ENCODE data around the gene MACROD2.

Gene MACROD2

GRCh38 chr20:14522595-14522994 is 527.3 kb downstream of the MACROD2 start:
- no peak for DNase-seq (ENCODE audit: low read depth, low spot score)

DNA sequence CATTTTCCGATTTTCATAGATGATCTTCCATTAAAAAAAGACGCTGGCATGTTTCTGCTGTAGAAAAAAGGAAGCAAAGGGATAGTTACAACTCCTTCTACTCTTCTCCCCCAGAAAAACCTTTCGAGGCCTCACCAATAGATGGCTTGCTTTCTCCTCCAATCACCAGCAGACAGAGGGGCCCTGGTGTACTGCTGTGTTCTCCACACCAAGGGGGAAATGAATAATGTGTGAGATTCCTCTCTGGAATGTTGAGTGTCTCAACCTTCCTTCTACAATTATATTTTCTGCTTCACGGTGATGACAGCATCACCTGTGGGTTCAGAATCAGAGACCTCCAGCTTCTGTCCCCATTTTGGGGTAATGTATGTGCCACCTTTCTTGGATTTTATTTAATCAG is 527.8 kb downstream of the MACROD2 start:
- DNase-seq (ENCODE audit: low read depth, low spot score) = no peak

GRCh38 chr20:14525426-14525825 is 530.1 kb downstream of the MACROD2 start:
- no peak for DNase-seq (ENCODE audit: low read depth, low spot score)

DNA sequence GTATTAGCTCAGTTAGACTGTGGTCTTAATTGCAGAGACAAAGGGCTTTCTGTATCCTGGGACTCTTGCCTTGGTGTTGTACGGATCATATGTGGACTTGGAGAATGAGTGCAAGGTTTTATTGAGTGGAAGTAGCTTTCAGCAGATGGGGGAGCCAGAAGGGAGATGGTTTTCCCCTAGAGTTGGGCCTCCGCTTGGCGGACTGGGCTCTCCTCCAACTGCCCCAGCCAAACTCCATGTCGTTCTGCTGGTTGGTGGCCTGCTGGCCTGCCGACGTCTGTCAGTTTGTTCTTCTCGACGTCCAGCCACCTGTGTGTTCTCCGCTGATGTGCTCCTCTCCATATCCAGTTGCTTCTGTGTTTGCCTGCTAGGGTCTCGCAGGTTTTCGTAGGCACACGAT is 531.6 kb downstream of the MACROD2 start:
- no peak for DNase-seq (ENCODE audit: low read depth, low spot score)

GRCh38 chr20:14531786-14532185 is 536.5 kb downstream of the MACROD2 start:
- DNase-seq (ENCODE audit: low read depth, low spot score) = no peak

- DNase-seq (ENCODE audit: low read depth, low spot score) = no peak
These were observed 541.4 kb downstream of the MACROD2 start for GRCh38 chr20:14536738-14537137.

GRCh38 chr20:14538433-14538832 is 543.1 kb downstream of the MACROD2 start:
- no peak for DNase-seq (ENCODE audit: low read depth, low spot score)

- no peak for DNase-seq (ENCODE audit: low read depth, low spot score)
These were observed 547.7 kb downstream of the MACROD2 start for GRCh38 chr20:14543040-14543439.

- DNase-seq (ENCODE audit: low read depth, low spot score) = no peak
These were observed 549.4 kb downstream of the MACROD2 start for GRCh38 chr20:14544688-14545087.

- no peak for DNase-seq (ENCODE audit: low read depth, low spot score)
These were observed 555.3 kb downstream of the MACROD2 start for GRCh38 chr20:14550655-14551054.

DNA sequence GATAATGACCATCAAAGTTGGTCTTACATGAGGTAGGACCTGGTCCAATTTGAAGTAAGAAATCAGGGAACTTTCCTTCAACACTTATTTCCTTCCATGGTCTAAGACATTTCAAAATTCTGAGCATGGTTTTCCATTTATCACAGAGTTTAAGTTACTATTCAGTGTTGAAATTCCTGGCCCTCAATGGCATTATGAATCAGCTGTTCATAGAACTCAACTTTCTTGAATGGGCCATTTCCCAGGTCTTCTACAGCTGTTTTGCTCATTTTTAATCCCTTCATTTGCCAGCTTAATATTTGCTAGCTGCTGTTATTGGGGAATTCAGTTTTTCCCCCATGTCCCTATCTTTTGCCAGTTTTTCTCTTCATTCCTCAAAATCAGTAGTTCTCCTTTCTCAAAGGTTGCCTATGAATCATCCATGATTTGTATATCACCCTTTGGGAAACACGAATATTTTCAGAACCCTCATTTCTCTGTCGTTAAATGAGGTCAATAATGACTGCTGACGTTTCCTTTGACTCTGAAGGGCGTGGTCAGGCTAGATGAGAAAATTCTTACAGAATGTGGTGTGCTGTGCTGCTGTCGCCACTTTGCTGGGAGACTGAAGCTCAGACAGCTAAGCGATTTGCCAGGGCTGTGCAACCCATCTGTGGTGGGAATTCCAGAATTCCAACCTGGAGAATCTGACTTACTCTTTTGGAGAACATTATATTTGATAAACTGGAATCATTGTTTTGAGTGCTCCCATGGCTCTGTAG is 558.6 kb downstream of the MACROD2 start:
- DNase-seq (ENCODE audit: low read depth, low spot score) = no peak

DNA sequence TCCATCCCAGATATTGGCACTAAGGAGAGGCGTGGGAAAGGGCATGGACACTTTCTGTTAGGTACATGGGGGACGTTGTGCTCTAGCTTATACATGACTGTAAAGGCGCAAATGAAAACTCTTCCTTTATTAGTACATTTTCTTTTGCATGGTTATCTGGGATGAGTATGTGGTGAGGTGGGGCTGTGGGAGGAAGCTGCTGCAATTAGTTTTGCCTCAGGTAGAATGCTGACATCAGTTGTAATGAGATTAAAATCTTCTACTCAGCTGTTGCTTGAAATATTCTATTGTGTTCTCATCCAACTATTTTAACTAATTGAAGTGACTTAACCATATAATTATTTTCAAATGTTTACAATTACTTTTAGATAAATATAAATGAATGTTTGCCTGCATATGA is 560.4 kb downstream of the MACROD2 start:
- no peak for DNase-seq (ENCODE audit: low read depth, low spot score)

GRCh38 chr20:14556206-14556605 is 560.9 kb downstream of the MACROD2 start:
- no peak for DNase-seq (ENCODE audit: low read depth, low spot score)

- no peak for DNase-seq (ENCODE audit: low read depth, low spot score)
These were observed 564.3 kb downstream of the MACROD2 start for GRCh38 chr20:14559612-14560011.

DNA sequence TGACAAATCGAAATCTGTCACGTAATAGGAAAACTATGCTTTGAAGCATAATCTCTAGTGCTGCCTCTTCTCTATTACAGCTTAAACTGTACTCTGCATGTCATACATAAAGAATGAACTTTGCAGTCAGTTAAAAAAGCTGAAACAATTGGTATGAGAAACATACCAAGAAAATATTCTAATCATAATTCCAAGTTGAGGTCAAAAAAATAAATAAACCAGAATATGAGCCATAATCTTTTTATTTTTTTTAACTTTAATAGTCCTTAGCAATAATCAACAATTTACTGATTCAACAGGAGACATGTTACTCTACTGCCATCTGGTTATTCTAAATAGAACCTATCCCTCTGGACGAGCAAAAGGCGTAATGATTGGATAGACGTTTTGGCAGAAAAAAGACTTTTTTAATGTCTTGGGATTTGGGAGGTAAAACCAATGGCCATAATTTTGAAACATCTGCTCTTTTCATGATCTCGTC is 566.5 kb downstream of the MACROD2 start:
- no peak for DNase-seq (ENCODE audit: low read depth, low spot score)

- no peak for DNase-seq (ENCODE audit: low read depth, low spot score)
These were observed 567.7 kb downstream of the MACROD2 start for GRCh38 chr20:14562981-14563380.

DNA sequence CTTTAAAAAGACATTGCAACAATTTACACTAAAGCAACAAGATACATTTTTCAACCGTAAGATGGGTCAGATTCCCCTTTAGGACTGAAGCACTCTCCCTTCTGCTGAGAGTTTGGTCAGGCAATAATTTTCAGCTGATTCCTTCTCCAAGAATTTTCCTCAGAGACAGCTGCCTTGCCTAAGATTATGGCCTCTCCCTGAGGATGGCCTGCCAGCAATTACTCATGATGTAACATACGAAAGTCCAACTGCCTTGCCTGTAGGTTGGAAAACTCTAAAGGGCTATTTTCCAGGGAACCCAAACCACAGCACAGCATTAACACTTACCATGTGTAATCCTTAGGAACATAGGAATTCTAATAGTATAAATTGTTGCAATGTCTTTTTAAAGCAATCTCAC is 571.2 kb downstream of the MACROD2 start:
- no peak for DNase-seq (ENCODE audit: low read depth, low spot score)

GRCh38 chr20:14568225-14568624 is 572.9 kb downstream of the MACROD2 start:
- no peak for DNase-seq (ENCODE audit: low read depth, low spot score)

- DNase-seq (ENCODE audit: low read depth, low spot score) = no peak
These were observed 573.4 kb downstream of the MACROD2 start for GRCh38 chr20:14568701-14569100.

GRCh38 chr20:14569641-14570040 is 574.3 kb downstream of the MACROD2 start:
- DNase-seq (ENCODE audit: low read depth, low spot score) = no peak

DNA sequence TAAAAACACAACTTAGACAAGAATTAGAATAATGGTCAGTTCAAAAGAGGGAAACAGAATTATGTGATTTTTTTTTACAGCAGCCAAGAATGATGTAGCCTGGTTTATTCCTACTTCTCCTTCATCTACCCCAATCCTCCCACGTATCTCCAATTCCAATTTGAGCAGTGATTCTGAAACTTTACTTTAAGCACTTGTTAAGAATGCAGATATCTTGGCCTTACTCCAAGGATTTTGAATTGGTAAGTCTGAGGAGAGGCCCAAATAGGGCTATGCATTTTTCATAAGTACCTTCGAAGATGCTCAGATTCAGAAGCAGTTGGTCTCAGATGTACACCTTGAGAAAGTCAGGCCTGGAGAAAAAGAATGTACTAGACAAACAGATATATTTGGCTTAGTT is 575.5 kb downstream of the MACROD2 start:
- DNase-seq (ENCODE audit: low read depth, low spot score) = no peak

DNA sequence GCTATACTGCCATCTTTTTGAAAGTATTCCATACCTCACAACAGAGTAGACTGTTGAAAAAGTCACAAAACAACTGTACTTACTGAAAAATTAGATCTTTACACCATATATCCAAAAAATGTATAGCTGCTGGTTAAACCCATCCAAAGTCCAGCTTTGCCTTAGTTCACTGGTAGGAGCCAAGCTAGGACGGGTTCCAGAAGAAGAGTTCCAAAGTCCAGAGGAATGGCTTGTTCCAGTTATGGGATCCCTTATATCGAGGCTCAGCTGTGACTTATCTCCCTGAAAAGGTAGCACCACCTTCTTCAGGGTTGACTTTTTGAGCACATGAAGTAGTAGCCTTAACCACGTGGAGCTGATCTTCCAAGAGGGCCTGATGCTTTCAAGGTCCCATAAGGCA is 578.4 kb downstream of the MACROD2 start:
- DNase-seq (ENCODE audit: low read depth, low spot score) = no peak

GRCh38 chr20:14576196-14576877 is 581.0 kb downstream of the MACROD2 start:
- DNase-seq (ENCODE audit: low read depth, low spot score) = no peak
